ENCODE data around the gene KIAA1586.

Gene KIAA1586

DNA sequence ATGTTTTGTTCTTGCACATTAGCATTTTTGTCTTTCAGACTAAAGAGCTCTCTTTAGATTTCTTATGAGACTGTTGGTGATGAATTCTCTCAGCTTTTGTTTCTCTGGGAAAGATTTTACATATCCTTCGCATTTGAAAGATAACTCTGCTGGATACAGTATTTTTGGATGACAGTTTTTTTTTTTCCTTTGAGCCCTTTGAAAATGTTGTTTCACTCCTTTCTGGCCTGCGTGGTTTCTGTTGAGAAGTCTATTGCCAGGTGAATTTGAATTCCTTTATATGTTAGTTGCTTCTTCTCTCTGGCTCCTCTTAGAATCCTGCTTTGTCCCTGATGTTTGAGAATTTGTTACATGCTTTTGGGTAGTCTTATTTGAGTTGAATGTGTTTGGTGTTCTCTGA lies 22.2 kb upstream of the KIAA1586 start:
- no peak for TF ChIP-seq POLR2AphosphoS5 (IDR thresholded peaks at IDR 0.05; ENCODE audit: low read depth)
- TF ChIP-seq, protein P1, sequence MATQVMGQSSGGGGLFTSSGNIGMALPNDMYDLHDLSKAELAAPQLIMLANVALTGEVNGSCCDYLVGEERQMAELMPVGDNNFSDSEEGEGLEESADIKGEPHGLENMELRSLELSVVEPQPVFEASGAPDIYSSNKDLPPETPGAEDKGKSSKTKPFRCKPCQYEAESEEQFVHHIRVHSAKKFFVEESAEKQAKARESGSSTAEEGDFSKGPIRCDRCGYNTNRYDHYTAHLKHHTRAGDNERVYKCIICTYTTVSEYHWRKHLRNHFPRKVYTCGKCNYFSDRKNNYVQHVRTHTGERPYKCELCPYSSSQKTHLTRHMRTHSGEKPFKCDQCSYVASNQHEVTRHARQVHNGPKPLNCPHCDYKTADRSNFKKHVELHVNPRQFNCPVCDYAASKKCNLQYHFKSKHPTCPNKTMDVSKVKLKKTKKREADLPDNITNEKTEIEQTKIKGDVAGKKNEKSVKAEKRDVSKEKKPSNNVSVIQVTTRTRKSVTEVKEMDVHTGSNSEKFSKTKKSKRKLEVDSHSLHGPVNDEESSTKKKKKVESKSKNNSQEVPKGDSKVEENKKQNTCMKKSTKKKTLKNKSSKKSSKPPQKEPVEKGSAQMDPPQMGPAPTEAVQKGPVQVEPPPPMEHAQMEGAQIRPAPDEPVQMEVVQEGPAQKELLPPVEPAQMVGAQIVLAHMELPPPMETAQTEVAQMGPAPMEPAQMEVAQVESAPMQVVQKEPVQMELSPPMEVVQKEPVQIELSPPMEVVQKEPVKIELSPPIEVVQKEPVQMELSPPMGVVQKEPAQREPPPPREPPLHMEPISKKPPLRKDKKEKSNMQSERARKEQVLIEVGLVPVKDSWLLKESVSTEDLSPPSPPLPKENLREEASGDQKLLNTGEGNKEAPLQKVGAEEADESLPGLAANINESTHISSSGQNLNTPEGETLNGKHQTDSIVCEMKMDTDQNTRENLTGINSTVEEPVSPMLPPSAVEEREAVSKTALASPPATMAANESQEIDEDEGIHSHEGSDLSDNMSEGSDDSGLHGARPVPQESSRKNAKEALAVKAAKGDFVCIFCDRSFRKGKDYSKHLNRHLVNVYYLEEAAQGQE (IDR thresholded peaks at IDR 0.05; ENCODE audit: insufficient replicate concordance, low read depth) = no peak
- TF ChIP-seq SPI1 (IDR thresholded peaks at IDR 0.05; ENCODE audit: borderline replicate concordance, low read depth) = no peak
- no peak for TF ChIP-seq GABPA (IDR thresholded peaks at IDR 0.05; ENCODE audit: low read depth)
- TF ChIP-seq, protein P2, sequence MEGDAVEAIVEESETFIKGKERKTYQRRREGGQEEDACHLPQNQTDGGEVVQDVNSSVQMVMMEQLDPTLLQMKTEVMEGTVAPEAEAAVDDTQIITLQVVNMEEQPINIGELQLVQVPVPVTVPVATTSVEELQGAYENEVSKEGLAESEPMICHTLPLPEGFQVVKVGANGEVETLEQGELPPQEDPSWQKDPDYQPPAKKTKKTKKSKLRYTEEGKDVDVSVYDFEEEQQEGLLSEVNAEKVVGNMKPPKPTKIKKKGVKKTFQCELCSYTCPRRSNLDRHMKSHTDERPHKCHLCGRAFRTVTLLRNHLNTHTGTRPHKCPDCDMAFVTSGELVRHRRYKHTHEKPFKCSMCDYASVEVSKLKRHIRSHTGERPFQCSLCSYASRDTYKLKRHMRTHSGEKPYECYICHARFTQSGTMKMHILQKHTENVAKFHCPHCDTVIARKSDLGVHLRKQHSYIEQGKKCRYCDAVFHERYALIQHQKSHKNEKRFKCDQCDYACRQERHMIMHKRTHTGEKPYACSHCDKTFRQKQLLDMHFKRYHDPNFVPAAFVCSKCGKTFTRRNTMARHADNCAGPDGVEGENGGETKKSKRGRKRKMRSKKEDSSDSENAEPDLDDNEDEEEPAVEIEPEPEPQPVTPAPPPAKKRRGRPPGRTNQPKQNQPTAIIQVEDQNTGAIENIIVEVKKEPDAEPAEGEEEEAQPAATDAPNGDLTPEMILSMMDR (IDR thresholded peaks at IDR 0.05; ENCODE audit: insufficient read depth, low read length) = no peak
- Histone ChIP-seq H3K27me3 (ENCODE audit: insufficient read depth, poor library complexity, severe bottlenecking) (no peaks in the 10 kb centered on the region), H3K27ac (replicated peaks) (no peak overlapping the region), H3K4me3 (replicated peaks; ENCODE audit: insufficient read depth, low read length) (no peak overlapping the region)
- DNase-seq (ENCODE audit: low read depth in 1 of 2, low spot score in 1 of 2) = no peak

DNA sequence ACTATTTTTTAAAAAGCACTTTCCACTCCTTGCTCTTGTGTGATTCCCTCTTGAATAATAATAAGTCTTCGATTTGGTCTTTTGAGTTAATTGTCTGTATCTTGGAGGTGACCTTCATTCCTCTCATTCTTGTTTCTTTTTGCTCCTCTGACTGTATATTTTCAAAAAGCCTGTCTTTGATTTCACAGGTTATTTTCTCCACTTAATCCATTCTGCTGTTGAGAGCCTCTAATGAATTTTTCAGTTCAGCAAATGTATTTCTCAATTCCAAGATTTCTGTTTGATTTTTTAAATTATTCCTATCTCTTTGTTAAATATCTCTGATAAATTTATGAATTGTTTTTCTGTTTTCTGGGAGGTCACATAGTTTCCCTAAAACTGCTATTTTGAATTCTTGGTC lies 21.7 kb upstream of the KIAA1586 start:
- TF ChIP-seq, protein P2 (IDR thresholded peaks at IDR 0.05; ENCODE audit: insufficient read depth, low read length) = no peak
- no peak for TF ChIP-seq GABPA (IDR thresholded peaks at IDR 0.05; ENCODE audit: low read depth)
- TF ChIP-seq, protein P1 (IDR thresholded peaks at IDR 0.05; ENCODE audit: insufficient replicate concordance, low read depth) = no peak
- no peak for TF ChIP-seq POLR2AphosphoS5 (IDR thresholded peaks at IDR 0.05; ENCODE audit: low read depth)
- TF ChIP-seq SPI1 (IDR thresholded peaks at IDR 0.05; ENCODE audit: borderline replicate concordance, low read depth) = no peak
- no peak overlapping the region for H3K4me3 ChIP-seq (replicated peaks; ENCODE audit: insufficient read depth, low read length)
- DNase-seq (ENCODE audit: low read depth in 1 of 2, low spot score in 1 of 2) = no peak

DNA sequence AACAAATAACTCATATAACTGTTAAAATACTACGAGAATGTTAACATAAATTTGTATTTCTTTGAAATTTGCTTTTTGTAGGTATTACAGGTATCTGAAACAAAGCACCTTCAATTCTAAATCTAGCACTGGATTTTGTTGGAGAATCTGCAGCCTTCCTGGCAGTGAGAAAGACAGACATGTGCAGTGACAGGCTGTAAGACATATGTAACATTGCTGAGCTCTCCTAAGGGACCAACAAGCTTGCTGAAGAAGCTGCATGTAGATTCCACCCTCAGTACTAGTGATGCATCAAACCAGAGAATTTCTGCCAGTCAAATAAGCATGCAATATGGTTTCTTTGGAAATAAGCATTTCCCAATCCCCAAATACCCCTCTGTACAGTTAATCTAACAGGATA lies 20.5 kb upstream of the KIAA1586 start:
- H3K27ac ChIP-seq (replicated peaks) = no peak overlapping the region
- no peak for DNase-seq (ENCODE audit: low read depth in 1 of 2, low spot score in 1 of 2)
- H3K27me3 ChIP-seq (ENCODE audit: insufficient read depth, poor library complexity, severe bottlenecking) = no peaks in the 10 kb centered on the region
- TF ChIP-seq SPI1 (IDR thresholded peaks at IDR 0.05; ENCODE audit: borderline replicate concordance, low read depth) (no peak), GABPA (IDR thresholded peaks at IDR 0.05; ENCODE audit: low read depth) (no peak), POLR2AphosphoS5 (IDR thresholded peaks at IDR 0.05; ENCODE audit: low read depth) (no peak)
- TF ChIP-seq, protein P1 (IDR thresholded peaks at IDR 0.05; ENCODE audit: insufficient replicate concordance, low read depth) = no peak
- TF ChIP-seq, protein P2 (IDR thresholded peaks at IDR 0.05; ENCODE audit: insufficient read depth, low read length) = no peak
- H3K4me3 ChIP-seq (replicated peaks; ENCODE audit: insufficient read depth, low read length) = no peak overlapping the region

More for the DNA sequence above, 21.7 kb upstream of the KIAA1586 start:
- Histone ChIP-seq H3K27me3 (ENCODE audit: insufficient read depth, poor library complexity, severe bottlenecking) (no peaks in the 10 kb centered on the region), H3K27ac (replicated peaks) (no peak overlapping the region)

Measured in HL-60 (cell line).